GM19240 (cell line): ENCODE results near the gene SIK2.
A peak's percentile ranks its signal among the peaks of the same experiment; 100 is the strongest.

ENCODE experiments used
- DNase-seq: peaks from one replicate; pipeline ENCODE4 v3.0.0; 2011; ENCODE audit warnings: low spot score; ENCODE audit not compliant: insufficient read length

SIK2 gene

GRCh38 chr11:111601979-111602864 lies at the start of gene SIK2:
Gene SIK2 (plus strand): TSS chr11:111602449. CDS start chr11:111602564, 115 bp downstream.
- peak; percentile 40 for DNase-seq

- no peak for DNase-seq
Measured at GRCh38 chr11:111554532-111554931, 47.7 kb upstream of the SIK2 start.

GRCh38 chr11:111555255-111555654 lies 47.0 kb upstream of the SIK2 start:
- no peak for DNase-seq

GRCh38 chr11:111557425-111558111 lies 44.7 kb upstream of the SIK2 start:
- DNase-seq, result no peak

GRCh38 chr11:111559800-111560464 lies 42.3 kb upstream of the SIK2 start:
- DNase-seq, result no peak

- no peak for DNase-seq
Measured at GRCh38 chr11:111560800-111561199, 41.4 kb upstream of the SIK2 start.

GRCh38 chr11:111561306-111561705 lies 40.9 kb upstream of the SIK2 start:
- DNase-seq, result no peak

GRCh38 chr11:111561791-111562325 lies 40.4 kb upstream of the SIK2 start:
- DNase-seq, result no peak

GRCh38 chr11:111562692-111563389 lies 39.4 kb upstream of the SIK2 start:
- no peak for DNase-seq

GRCh38 chr11:111565114-111565720 lies 37.0 kb upstream of the SIK2 start:
- DNase-seq, result peak; percentile 21

GRCh38 chr11:111566324-111566723 lies 35.9 kb upstream of the SIK2 start:
- DNase-seq, result no peak

- no peak for DNase-seq
Measured at GRCh38 chr11:111569476-111569875, 32.8 kb upstream of the SIK2 start.

- no peak for DNase-seq
Measured at GRCh38 chr11:111570796-111571195, 31.5 kb upstream of the SIK2 start.

- no peak for DNase-seq
Measured at GRCh38 chr11:111571829-111572501, 30.3 kb upstream of the SIK2 start.

- no peak for DNase-seq
Measured at GRCh38 chr11:111572581-111572980, 29.7 kb upstream of the SIK2 start.

- no peak for DNase-seq
Measured at GRCh38 chr11:111573821-111574249, 28.4 kb upstream of the SIK2 start.

- no peak for DNase-seq
Measured at GRCh38 chr11:111574373-111575225, 27.6 kb upstream of the SIK2 start.

- no peak for DNase-seq
Measured at GRCh38 chr11:111575740-111576139, 26.5 kb upstream of the SIK2 start.

GRCh38 chr11:111577821-111578220 lies 24.4 kb upstream of the SIK2 start:
- no peak for DNase-seq
